NCI-H226 (cell line): ENCODE results near the gene APBB3.

Experiments
- DNase-seq: peaks from one replicate; pipeline ENCODE4 v3.0.0-alpha.2; 2015

APBB3 gene

GRCh38 chr5:140550147-140551079 lies 14.0 kb downstream of the APBB3 start:
- DNase-seq: no peak

- DNase-seq: no peak
These were observed 14.9 kb downstream of the APBB3 start for GRCh38 chr5:140549237-140550144.

GRCh38 chr5:140548791-140549190 lies 15.6 kb downstream of the APBB3 start:
- no peak for DNase-seq

GRCh38 chr5:140548300-140548688 lies 16.1 kb downstream of the APBB3 start:
- no peak for DNase-seq

- DNase-seq: peak; percentile 88
These were observed 16.7 kb downstream of the APBB3 start, which contains the start of gene EIF4EBP3 for GRCh38 chr5:140547508-140548299. Gene EIF4EBP3 (plus strand): TSS chr5:140547662. CDS start chr5:140547738, 76 bp downstream.

- DNase-seq: no peak
These were observed 17.4 kb downstream of the APBB3 start for GRCh38 chr5:140546851-140547507.

- DNase-seq: no peak
These were observed 18.8 kb downstream of the APBB3 start for GRCh38 chr5:140545606-140546005.

GRCh38 chr5:140544986-140545385 lies 19.4 kb downstream of the APBB3 start:
- no peak for DNase-seq

- no peak for DNase-seq
These were observed 21.4 kb downstream of the APBB3 start for GRCh38 chr5:140542972-140543371.

GRCh38 chr5:140540227-140540626 lies 24.2 kb downstream of the APBB3 start:
- no peak for DNase-seq

GRCh38 chr5:140524003-140524402 lies 40.4 kb downstream of the APBB3 start:
- DNase-seq: no peak

GRCh38 chr5:140513124-140513523 lies 51.3 kb downstream of the APBB3 start:
- DNase-seq: no peak

- DNase-seq: no peak
These were observed 54.5 kb downstream of the APBB3 start for GRCh38 chr5:140509898-140510297.
